GM18868 (cell line): ENCODE data around the gene LPP.
"Not testable (repeated sequence)": the region's sequence is repeated elsewhere in the genome, so short reads cannot be mapped to it uniquely, and the experiment has no call there.

ENCODE experiments used
- ATAC-seq: cut with Tn5 transposase; IDR thresholded peaks from one replicate; pipeline ENCODE4 v1.9.1; 2021; ENCODE audit warnings: mild to moderate bottlenecking, moderate library complexity; ENCODE audit not compliant: unreplicated experiment

Gene LPP

DNA sequence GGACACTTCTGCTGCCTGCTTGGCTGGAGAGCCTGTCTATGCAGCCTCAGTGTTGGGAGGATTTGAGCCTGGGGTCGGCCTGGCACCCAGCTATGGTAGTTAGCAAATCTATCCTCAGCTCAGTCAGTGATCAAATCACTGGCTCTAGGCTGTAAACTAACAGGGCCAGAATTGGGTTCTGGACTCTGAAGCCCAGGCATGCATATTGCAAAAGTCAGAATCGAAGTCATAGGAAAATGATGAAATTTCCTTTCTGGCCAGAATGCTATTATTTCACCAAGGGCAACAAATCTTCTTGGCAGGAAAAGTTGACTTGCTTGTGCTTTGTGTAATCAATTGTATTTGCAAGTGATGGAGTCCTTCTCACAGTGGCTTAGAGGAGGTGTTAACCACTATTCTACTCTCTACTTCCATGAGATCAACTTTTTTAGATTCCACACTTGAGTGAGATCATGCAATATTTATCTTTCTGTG, 535.2 kb downstream of the LPP start:
- no peak for ATAC-seq

DNA sequence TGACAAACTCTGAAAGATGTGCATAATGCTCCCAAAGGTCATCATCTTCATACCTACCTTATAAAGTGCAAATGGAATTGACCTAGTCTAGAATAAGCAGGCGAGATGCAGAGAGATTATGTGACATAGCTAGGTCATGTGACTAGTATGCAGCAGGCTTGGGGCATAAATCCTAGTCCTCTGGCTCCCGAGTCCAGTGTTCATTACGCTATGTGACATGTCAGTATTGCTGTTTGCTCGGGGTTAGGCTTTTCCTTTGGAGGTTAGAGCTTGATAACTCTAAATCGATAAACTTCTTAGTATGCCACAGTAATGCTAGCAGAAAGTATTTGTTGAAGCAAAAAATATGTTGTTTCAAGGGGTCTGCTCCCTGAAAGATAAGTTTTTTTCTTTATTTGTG, 536.1 kb downstream of the LPP start:
- ATAC-seq: no peak

DNA sequence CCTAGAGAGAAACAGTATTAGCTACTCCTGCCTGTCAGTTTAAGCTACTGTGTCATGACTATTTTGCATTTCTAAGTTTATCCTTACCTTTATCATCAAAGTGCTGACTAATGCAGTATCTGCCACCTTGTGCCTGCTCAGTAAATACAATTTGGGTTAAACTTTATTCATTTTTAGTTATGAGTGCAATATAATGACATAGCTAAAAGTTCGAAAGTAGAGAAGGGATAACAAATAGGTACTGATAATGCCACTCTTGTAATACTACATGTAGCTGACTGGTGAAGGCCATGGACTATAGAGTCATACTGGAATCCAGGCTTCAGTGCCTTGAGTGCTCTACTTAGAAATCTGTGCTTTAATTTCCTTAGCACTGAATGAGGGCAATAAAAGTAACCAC, 537.0 kb downstream of the LPP start:
- no peak for ATAC-seq

DNA sequence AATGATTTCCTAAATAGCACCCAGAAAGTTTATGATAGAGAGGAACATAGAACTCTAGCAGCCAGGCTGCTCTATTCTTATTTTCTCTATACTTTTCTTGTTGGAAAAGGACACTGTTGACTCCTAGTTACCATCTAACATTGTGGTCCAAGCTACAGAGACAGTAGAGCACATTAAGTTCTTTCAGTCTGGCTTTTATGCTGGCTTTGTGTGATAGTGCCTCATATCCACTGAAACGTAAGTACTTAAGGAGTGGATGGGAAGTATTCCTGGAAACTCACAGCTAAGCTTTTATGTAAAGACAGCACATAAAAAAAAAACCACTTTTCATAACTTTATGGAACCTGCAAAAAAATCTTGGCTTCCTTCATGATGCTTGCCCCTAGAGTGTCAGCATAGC, 537.7 kb downstream of the LPP start:
- ATAC-seq: no peak

DNA sequence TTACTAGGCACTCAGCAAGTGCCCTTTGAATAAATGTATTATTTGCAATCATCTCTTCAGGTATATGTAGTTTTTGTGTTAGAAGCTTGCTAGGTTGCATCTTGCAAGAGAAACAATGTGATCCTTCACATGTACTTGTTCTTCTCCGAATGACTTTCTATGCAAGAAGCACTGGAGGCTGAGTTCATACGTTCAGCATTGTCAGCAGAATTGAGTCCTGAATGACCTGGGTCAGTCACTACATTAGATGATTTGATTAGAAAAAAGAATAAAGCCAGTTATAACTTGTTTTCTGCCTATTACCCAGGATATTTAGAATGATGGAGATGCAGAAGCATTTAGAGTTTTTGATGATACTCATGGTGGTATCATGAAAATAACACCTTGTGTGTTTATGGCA, 538.7 kb downstream of the LPP start:
- no peak for ATAC-seq

DNA sequence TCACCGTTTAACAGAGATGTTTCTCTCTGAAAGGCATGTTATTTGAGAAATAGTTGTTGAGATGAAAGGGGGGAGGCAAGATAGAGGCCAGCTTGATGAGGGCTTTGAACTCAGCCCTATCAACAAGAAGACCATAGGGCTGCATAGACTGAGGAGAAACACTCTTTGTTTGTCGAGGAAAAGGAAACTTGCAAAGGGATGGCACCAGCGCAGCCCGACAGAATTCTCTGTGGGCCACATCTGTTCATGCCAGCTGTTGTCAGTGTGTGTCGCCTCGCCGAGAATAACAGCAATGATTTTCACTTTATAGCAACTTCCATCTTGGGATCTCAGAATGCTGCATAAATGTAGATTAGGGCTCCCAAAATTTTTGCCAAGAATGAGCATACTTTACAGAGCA, 539.5 kb downstream of the LPP start:
- ATAC-seq: no peak

DNA sequence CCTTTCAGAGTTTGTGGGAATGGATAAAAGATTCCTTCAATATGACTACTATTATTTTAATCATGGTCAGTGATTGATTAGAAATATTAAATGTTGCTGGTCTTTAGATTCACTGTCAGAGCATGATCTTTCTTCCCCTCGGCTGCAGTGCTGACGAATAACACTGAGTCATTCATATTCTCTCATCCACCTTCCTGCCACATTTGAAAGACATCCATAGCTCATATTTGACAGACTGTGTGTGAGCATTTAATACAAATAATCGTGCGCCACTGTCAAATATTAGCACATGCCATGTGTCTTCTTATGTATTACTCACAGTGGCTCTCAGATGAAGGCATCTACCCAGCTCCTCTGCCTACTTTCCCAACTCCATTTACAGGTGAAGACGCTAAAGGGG, 541.3 kb downstream of the LPP start:
- no peak for ATAC-seq

DNA sequence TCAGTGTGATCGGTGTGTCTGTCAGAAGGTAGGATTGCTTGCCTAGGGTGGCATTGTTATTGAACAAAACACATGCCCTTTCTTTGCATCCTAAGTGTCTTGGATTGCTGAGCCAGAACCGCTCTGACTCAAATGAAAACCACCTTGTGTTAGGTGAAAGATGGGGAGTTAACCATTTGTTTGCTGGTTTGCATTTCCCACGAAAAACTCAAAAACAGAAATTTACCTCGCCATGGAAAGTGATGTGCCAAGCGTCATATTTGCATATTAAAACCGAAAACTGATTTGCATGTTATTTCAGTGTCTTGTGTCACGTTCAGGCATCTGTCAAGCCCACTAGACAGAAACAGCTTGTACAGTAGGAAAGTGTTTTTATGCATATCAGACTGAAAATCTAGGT, 543.2 kb downstream of the LPP start:
- ATAC-seq: peak; percentile 79

DNA sequence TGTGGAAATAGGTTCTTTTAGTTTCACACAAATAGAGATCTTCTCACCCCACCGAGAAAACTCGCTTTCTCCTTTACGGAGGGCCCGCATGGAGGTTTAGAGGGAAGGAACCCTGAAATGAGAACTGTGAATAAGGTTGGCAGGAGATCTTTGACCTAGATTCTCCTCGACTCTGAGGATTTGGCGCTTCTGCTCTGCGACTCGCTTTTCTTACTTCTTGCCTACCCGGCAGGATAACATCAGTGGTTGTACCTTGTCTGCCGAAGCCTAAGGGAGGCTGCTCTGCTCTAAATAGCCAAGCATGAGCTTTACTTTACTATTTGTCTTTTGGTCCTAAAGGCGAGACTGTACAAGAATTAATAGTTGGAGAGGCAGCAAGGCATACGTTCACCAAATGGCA, 544.5 kb downstream of the LPP start:
- ATAC-seq: no peak

DNA sequence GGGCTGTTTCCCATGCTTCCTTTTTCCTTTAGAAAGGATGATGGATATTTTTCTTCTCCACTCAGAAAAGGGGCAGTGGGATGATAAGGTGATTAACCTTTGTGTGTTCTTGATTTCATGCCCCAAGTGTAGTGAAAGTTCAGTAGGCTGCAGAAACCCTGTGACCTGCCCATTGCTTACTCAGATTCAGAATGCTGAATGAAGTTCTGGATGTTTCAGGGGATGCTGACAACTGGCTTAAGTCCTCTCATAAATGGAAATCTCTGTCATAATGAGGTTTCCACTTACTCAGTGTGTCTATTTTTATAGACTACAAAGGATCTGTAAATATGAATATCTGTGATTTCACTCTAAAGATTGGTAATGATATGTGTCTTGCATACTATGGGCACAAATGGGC, 546.5 kb downstream of the LPP start:
- ATAC-seq: no peak

DNA sequence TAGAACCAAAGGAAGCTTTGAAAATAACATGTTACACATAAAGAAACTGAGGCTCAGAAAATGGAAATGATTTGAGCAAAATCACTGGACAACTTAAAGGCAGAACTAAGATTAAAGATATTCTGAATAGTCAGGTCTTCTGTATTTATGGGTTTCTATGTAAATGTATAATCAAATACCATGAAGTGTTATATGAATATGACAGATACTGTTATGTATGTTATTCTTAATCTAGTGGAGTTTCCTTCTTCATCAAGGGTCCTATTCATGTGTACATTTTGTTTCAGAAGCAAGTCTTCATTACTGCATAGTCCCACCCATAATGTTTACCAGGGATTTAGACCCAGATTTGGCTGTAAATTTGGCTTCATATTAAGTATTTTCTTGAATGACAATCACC, 547.0 kb downstream of the LPP start:
- no peak for ATAC-seq

DNA sequence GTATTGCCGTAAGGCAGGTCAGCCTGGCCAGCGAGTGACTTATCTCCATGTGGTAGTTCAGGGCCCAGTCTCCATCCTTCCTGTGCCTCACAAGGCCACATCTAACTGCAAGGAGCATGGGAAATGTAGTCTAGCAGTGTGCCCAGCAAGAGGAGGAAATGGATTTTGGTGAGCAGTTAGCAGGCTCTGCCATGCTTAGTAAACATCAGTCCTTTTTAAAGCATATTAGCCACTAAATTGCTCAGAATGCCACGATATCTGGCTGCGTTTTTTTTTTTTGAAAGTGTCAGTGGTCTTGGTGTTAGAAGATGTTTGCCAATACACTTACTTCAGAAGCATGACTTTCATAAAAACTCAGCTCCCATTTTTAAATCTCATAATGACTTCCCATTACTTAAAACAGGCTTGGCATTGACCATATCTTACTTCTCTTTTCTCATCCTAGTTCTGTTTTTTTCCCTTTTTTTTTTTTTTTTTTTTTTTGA, 547.6 kb downstream of the LPP start:
- no peak for ATAC-seq

DNA sequence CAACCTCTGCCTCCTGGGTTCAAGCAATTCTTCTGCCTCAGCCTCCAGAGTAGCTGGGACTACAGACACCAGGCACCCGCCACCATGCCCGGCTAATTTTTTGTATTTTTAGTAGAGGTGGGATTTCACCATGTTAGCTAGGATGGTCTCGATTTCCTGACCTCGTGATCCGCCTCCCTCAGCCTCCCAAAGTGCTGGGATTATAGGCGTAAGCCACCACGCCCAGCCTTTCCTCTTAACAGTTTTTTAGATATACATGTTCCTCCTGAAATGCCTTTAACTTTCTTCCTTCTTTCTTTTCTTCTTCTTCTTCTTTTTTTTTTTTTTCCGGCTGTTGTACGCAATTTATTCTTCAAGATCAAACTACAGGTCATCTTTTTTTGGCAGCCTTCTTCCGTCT, 548.1 kb downstream of the LPP start:
- ATAC-seq: not testable (repeated sequence)

DNA sequence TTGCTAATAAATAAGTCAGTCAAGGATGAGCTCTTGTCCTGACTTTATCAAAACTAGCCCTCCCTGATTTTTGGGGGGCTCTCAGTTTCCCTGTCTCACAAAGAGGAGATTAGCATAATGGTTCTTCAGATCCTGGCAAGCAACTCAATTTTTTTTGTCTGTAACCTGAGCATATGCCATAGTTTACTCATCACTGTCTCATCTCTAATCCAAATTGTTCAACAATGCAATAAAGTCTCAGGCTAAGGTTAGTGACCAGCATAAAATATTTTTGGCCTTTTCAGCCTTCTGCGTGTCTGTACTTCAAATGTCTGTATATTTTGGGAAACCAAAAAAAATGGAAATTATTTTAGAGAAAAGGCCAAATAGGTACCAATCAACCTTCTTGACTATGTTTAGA, 552.2 kb downstream of the LPP start:
- ATAC-seq: no peak

DNA sequence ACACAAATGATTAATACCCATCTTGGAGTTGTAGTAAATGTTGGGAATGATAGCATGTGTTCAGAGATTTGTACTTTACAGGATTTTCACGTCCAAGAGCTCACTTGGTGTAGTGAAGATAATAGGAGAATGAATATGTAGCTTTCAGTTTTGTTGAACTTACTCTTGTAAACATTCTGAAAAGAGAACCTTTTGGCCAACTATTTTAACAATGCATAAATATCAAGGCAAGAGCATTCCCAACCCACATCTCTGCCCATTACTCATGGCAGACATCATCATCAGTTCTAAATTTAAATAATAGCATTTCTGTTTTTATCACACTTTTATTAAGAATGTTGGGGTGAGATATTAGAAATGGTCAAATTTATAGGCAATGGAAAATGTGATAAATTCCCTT, 552.6 kb downstream of the LPP start:
- ATAC-seq: no peak

DNA sequence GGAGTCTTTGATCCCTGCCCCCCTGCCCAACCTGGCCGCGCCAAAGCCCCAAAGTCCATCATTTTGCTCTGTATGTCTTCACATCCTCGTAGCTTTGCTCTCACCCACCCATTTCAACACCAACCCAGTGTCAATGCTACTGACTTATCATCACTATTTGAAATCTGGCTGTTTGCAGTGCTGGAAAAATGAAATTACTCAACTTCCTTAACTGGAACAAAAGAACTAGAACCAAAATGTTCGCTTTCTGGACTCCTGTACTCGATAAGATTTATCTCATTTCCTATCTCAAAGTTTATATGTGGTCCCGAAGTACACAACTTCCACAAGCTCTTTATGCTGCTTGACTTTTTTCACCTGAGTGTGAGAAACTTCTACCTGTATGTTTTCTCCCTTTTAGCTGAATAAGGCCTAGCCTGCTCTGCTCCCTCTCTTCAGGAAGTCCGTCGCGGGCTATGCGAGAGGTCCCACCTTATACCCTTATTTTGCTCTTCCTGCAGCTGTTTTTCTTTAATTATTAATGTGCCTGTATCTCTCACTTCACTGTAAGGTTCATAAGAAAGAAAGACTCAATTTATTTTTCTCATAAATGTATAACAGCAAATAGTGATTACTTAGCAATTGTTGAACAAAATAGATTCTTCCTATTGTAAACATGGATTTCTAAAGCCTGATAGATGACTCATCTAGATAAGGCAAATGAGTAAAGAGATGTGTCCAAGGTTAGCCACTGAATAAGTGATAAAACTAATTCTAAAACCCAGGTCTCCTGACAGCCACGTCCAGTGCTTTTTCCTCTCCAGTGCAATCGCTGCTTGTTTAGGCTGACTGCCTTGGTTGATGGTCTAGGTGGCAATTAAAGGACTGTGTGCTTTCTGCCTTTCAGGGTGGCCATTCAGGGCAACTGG, 553.7 kb downstream of the LPP start:
- ATAC-seq: no peak

DNA sequence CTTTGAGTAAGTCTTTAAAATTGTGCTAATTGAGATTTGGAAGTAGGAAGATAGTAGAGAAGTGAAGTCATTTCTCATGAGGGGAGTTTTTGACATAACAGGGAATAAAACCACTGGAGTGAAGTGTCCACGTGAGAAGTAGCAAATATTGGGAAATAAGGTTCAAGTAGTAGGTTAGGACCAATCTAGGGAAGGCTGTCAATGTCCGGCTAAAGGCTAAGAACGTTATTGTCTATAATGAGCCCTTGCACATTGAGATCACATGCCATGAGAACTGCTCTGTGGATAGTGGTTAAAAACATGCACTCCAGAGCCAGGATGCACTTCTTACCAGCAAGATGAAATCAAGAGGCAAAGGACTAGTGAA, 557.9 kb downstream of the LPP start:
- ATAC-seq: no peak

DNA sequence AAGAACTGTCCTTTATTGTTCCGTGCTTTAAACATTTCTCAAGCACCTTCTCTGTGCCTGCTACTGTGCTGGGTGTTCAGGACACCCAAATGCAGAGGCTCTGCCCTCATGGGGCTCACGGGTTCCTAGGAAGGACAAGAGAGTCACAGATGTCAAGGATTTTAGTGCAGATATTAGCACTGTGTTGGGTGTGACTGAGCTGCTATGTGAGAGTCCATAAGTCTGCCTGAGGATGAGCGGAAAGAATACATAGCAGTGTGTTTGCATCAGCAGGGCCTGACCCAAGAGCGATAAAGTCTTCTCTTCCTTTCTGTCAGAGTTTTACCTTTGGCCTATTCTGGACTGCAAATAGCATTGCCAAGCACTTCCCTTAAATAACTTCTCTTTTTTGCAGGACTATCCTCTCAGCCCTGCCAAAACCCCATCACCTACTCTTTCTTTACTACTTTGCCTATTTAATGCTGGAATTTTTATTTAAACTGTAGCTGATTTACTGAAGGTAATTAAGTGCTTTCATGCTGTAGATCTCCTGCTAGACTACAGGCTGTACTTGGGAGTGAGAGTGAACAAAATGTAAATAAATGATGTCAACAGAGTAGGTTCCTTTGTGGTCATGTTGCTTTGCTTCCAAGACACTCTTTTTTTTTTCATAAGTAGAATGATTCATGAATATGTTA, 558.4 kb downstream of the LPP start:
- no peak for ATAC-seq

DNA sequence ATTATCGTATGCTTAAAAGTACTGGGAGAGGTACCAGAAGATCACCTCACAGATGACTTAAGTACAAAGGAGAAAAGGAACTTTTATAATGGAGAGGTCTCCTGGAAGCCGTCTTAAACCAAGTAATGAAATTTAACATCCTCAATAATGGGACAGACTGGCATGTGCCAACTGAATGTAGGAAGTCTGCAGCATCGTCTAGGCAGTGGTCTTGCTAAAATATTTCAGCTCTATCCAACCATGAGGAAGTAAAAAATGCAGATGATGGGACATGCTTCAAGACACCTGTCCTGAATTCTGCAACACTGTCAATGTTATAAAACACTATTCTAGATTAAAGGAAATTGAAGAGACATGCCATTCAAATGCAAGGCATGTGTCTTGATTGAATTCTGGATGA, 559.0 kb downstream of the LPP start:
- no peak for ATAC-seq

DNA sequence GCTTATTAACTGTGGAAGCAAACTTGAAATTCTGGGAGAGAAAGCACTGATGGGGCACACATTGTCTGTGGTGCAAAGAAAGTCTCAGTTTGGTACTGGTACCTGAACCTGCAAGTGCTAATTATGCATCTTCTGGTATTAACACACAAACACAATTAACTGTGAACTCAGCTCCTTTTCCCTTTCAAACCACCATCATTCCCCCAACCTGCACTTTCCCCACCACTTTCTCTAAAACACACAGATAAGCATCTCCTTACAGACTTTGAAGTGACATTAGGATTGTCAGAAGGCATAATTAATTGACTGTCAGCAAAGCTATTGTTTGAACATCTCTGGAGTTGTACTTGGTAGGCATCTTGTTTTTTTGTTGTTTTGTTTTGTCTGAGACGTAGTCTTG, 565.6 kb downstream of the LPP start:
- ATAC-seq: no peak

DNA sequence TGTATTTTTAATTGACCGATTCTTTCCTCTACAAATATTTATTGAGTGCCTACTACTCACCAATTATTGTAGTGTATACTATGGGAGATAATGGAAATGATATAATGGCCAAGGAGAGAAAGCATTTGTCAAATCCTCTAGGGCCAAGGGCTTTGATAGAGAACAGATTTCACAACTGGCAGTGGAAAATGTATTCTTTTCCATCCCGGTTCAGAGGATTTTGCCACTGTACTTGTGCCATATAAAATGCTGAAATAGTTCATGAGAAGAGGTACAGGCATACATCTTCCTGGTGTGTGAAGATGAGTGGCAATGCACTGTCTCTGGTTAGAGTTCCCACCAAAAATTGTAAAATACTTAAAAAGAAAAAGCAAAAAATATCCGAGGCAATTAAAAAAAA, 566.3 kb downstream of the LPP start:
- no peak for ATAC-seq

DNA sequence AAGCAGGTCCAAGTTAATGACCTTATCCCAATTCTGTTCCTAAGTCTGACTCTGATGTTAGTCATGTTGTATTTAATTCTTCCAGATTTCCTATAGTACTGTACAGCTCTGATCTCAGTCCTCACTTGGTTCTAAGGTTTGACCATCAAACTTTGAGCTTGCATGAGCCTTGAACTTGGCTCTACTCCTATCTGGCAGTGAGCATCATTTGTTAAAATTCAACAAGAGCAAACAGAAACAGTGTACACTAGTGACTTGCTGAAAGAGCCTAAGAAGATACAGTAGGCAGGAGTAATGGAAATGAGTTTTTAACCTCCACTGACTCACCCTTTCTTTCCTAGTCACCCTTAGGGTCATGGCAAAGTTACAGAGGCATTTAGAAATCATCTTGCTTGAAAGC, 566.7 kb downstream of the LPP start:
- no peak for ATAC-seq
